Heart right ventricle (tissue), 16 donors: ENCODE data around the gene APMAP. TPM values are rescaled to one million over a fixed set of nuclear protein-coding genes. Genes with fewer than 3 reads are reported as not detected.

Source experiments
- ATAC-seq, 8 donors: fragments of 200-7000 bp; cut with Tn5 transposase; one replicate each; pipeline ENCODE4 v1.9.1; 2020; ENCODE audit warnings: mild to moderate bottlenecking in 8 of 8, moderate library complexity in 8 of 8, moderate number of reproducible peaks in 1 of 8
- DNase-seq, 2 donors: peaks; one replicate each; pipeline ENCODE4 v3.0.0-alpha.2; 2020
- H3K27ac ChIP-seq, 10 donors: fragments of 200-600 bp; sonication (generic) in 2 of 10; one replicate each; pipeline versions ENCODE4 v1.5.0 to v1.8.0; 2020 to 2022; ENCODE audit warnings: mild to moderate bottlenecking in 3 of 10
- H3K27me3 ChIP-seq, 7 donors: fragments of 200-600 bp; one replicate each; pipeline ENCODE4 v1.8.0; 2021 to 2022; ENCODE audit warnings: mild to moderate bottlenecking in 2 of 7
- H3K36me3 ChIP-seq, 9 donors: fragments of 200-600 bp; sonication (generic) in 1 of 9; one replicate each; pipeline versions ENCODE4 v1.5.0 to v1.8.0; 2020 to 2022; ENCODE audit warnings: mild to moderate bottlenecking in 2 of 9
- H3K4me1 ChIP-seq, 9 donors: fragments of 200-600 bp; sonication (generic) in 1 of 9; one replicate each; pipeline versions ENCODE4 v1.5.0 to v1.8.0; 2020 to 2022; ENCODE audit warnings: mild to moderate bottlenecking in 4 of 9
- H3K4me3 ChIP-seq, 10 donors: fragments of 200-600 bp; sonication (generic) in 2 of 10; one replicate each; pipeline versions ENCODE4 v1.5.0 to v1.8.0; 2020 to 2022; ENCODE audit warnings: mild to moderate bottlenecking in 7 of 10, moderate library complexity in 2 of 10
- H3K9me3 ChIP-seq, 11 donors: fragments of 200-600 bp in 10 of 11; sonication (generic) in 2 of 11; one replicate each; pipeline versions ENCODE4 v1.5.0 to v1.8.0; 2013 to 2022; ENCODE audit warnings: mild to moderate bottlenecking in 2 of 11, control low read depth in 1 of 11, moderate library complexity in 1 of 11
- CTCF ChIP-seq, 9 donors: fragments of 200-600 bp; sonication (generic) in 2 of 9; IDR thresholded peaks; one replicate each; pipeline versions ENCODE4 v1.5.0 to v1.8.0; 2021 to 2022; ENCODE audit warnings: antibody characterized with exemption in 9 of 9, mild to moderate bottlenecking in 5 of 9, moderate library complexity in 1 of 9
- WGBS, 2 donors: extraction: QIAGEN DNeasy Blood & Tissue Kit; methylation state at CpG; one replicate each; pipeline ENCODE4 v1.1.7; 2013; ENCODE audit warnings: inconsistent platforms in 1 of 2; 5-methylcytosine and 5-hydroxymethylcytosine counted together
- intact Hi-C, 10 donors: fragments of 100-400 bp; cut with DNase I; formaldehyde crosslinking; loops; one replicate each; pipeline versions ENCODE4 v1.11.1 to v1.14.2; 2022
- polyA plus RNA-seq, 2 donors: library from polyadenylated mRNA; stranded (reverse); fragments of 200-250 nt; gene quantifications; one replicate each; pipeline ENCODE4 v1.2.3, GENCODE V29; 2013
- total RNA-seq, 10 donors: library from RNA; stranded (reverse); fragmentation: NEBNext Ultra II Directional in 3 of 10; extraction: Animal tissue kit (Norgen Biotek cat#: 25700) in 3 of 10; gene quantifications; one replicate each; pipeline versions ENCODE4 v1.2.1 to v1.2.4, GENCODE V29; 2021 to 2023
- donor health status: Arrhythmogenic right ventricular cardiomyopathy.
- donor health status: ischemic (EF 13 %, LVEDD 7.1; RV severe dilation, severe dysfunction).
- donor health status: healthy with polysubstance abuse.
- donor health status: DM: no; HTN: yes; CAD: no.
- donor health status: DM: no; HTN: no; CAD: no.
- donor health status: ischemic (EF 25% LVEDD 6.9; RV normal size, moderate dysfunction).
- donor health status: ischemic (EF 25% LVEDD 5.7; RV mildly dilated, moderate dysfunction).
- donor health status: healthy.
- donor health status: DM: yes; HTN: yes; CAD: no.
- donor health status: Ischemic cardiomyopathy.
- donor health status: ischemic (EF 35%, LVEDD 5.7; RV mildly dilated, moderate dysfunction).
- donor health status: nonischemic (EF 11% LVEDD 7.7; RV severe dilation, severe dysfunction).
- donor health status: DM: yes; HTN: yes; CAD: no.
- donor health status: PGD.
- donor health status: ischemic (EF 29% LVEDD 5.4; RV normal size, mild dysfunction).
- donor health status: nonischemic (EF 23%, LVEDD 6.1; RV moderate dilation, normal function).

APMAP gene
- total and polyA plus RNA-seq, 12 donors = 15.3 to 48.5 (median 33.1) TPM

DNA sequence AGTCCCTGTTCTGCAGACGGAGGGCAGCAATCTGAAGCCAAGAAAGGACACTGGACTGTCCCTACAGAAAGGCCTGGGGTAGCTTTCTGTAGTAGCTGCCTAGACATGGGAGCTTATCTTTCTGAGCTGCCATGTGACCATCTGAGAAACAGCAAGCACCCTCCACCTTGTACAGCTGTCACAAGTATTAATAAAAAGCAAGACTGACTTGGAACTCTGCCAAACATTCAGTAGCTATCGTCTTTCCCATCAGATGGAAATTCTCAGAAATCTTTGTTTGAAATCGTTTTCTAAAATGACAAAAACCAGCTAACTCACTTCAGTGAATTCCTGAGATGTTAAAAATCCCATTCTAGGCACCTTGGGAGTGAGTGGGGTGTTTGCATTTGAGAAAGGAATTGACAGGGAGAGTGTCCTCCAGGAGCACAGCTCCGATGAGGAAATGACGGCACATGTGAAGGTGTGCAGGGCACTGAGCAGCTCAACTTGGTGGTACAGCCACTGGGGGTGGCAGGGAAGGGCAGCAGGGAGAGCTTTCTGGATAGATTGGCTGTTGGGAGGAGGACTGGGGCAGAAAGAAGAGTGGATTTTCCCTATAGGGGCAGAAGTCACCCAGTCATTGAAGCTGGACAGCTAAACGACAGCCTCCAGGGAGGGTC lies 40.8 kb upstream of the APMAP start:
- H3K4me1 ChIP-seq = peaks cover 47 to 89% (median 63%) of the 10 kb centered on the region in 9 donors
- H3K4me3 ChIP-seq = peak overlapping the region in 2 of 10 donors; percentile 1 to 32
- ATAC-seq (peak; percentile 14 to 60 (median 43)), DNase-seq (no peak)
- no peak for TF ChIP-seq CTCF (IDR thresholded peaks at IDR 0.05)
- intact Hi-C loops = loop anchor here in 2 of 10 donors (2.0 to 5.0 kb wide), 2 partner anchors 19 to 34 kb away; no protein-coding TSS in a partner anchor
- 19 to 28% methylated on average over 6 of the region's 6 CpGs for WGBS, 2 donors
- H3K27ac ChIP-seq = peak overlapping the region; percentile 45 to 98 (median 78)
- H3K36me3 ChIP-seq = peaks cover 0 to 24% (median 0%) of the 10 kb centered on the region in 9 donors
- no peaks in the 10 kb centered on the region for H3K27me3 ChIP-seq
- H3K9me3 ChIP-seq = no peaks in the 10 kb centered on the region

- Histone ChIP-seq H3K36me3 (peaks cover 0 to 29% (median 0%) of the 10 kb centered on the region in 9 donors), H3K9me3 (no peaks in the 10 kb centered on the region), H3K4me1 (peaks cover 43 to 82% (median 56%) of the 10 kb centered on the region in 9 donors), H3K27me3 (no peaks in the 10 kb centered on the region), H3K4me3 (peak overlapping the region in 4 of 10 donors; percentile 1 to 32 (median 16)), H3K27ac (peak overlapping the region; percentile 45 to 98 (median 78))
- peak in 3 of 9 donors; percentile 37 to 50 (median 39) for TF ChIP-seq CTCF (IDR thresholded peaks at IDR 0.05)
- ATAC-seq = peak; percentile 66 to 88 (median 80)
- intact Hi-C loops = loop anchor here in 2 of 10 donors (2.0 to 5.0 kb wide), 2 partner anchors 20 to 35 kb away; no protein-coding TSS in a partner anchor
- 36 to 40% methylated on average over 29 of the region's 29 CpGs for WGBS, 2 donors
- peak; percentile 65 to 72 for DNase-seq
Observed at GRCh38 chr20:25032478-25033264, 40.1 kb upstream of the APMAP start.

GRCh38 chr20:25032065-25032477 lies 39.5 kb upstream of the APMAP start:
- Histone ChIP-seq H3K27ac (peak overlapping the region; percentile 45 to 98 (median 78)), H3K4me3 (peak overlapping the region in 2 of 10 donors; percentile 14 to 17), H3K27me3 (no peaks in the 10 kb centered on the region), H3K36me3 (peaks cover 0 to 29% (median 0%) of the 10 kb centered on the region in 9 donors), H3K4me1 (peaks cover 38 to 76% (median 50%) of the 10 kb centered on the region in 9 donors), H3K9me3 (no peaks in the 10 kb centered on the region)
- TF ChIP-seq CTCF (IDR thresholded peaks at IDR 0.05) = no peak
- intact Hi-C loops = loop anchor here in 2 of 10 donors (2.0 to 5.0 kb wide), 2 partner anchors 21 to 35 kb away; no protein-coding TSS in a partner anchor
- WGBS, 2 donors = 77 to 81% methylated on average over 16 of the region's 16 CpGs
- ATAC-seq (peak in 3 of 8 donors; percentile 4 to 28 (median 13)), DNase-seq (no peak)

DNA sequence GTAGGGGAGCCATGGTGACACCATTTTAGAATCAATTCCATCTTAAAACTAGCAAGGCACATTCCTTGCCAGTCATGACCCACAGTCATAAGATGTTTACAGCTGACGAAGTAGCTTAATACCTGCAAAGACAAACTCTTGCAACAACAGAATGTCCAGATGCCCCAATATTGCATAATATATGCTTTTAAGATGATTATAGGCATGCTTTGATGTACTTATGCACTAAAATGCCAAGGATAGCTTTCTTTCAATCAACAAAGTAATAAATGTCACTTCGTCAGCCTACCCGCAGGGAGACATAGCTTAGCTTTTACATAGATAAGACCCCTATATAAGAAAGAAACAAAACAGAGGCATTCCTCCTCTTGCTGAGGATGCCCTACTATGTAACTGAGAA lies 38.7 kb upstream of the APMAP start:
- 80 to 95% methylated on average over 3 of the region's 3 CpGs for WGBS, 2 donors
- Histone ChIP-seq H3K27me3 (no peaks in the 10 kb centered on the region), H3K9me3 (no peaks in the 10 kb centered on the region), H3K27ac (peak overlapping the region in 1 of 10 donors; percentile 87), H3K36me3 (peaks cover 0 to 37% (median 0%) of the 10 kb centered on the region in 9 donors), H3K4me3 (no peak overlapping the region), H3K4me1 (peaks cover 32 to 76% (median 47%) of the 10 kb centered on the region in 9 donors)
- intact Hi-C loops = loop anchor here in 1 of 10 donors (5.0 kb wide), 1 partner anchor 36 kb away; no protein-coding TSS in a partner anchor
- no peak for ATAC-seq
- DNase-seq = no peak
- TF ChIP-seq CTCF (IDR thresholded peaks at IDR 0.05) = no peak
